ENCODE results near the gene PPFIA1. TPM values are rescaled to one million over a fixed set of nuclear protein-coding genes. Genes with fewer than 3 reads are reported as not detected.

Gene PPFIA1
- total RNA-seq, 1 experiment from 2014 or later: 63.4 TPM

- no peak overlapping the region for H2AFZ ChIP-seq (ENCODE audit: low read length)
- H3K56ac ChIP-seq (ENCODE audit: insufficient read length, low read depth, low read length): no peak overlapping the region
- H4K20me1 ChIP-seq (ENCODE audit: control insufficient read depth, insufficient read depth, insufficient read length): peaks cover 7% of the 10 kb centered on the region
- H3K27me3 ChIP-seq (ENCODE audit: insufficient read depth, low read length): no peaks in the 10 kb centered on the region
- H3K27ac ChIP-seq (ENCODE audit: insufficient read length, low read depth, low read length): no peak overlapping the region
- peaks cover 24 to 56% (median 42%) of the 10 kb centered on the region in 3 experiments; a peak in 6 of 7 replicates for H3K36me3 Mint-ChIP-seq (ENCODE audit: insufficient read depth in 1 of 3, low read depth in 3 of 3)
- peak overlapping the region in 2 of 3 experiments; percentile 17 to 56; a peak in 2 of 7 replicates for H3K27ac Mint-ChIP-seq
- no peaks in the 10 kb centered on the region for H3K23me2 ChIP-seq (ENCODE audit: insufficient read length, low read depth, low read length, poor library complexity, severe bottlenecking)
- no peak overlapping the region for H3K23ac ChIP-seq (ENCODE audit: insufficient read length, low read depth, low read length)
- no peak overlapping the region; the same call in 1 of the 2 replicates for H3K14ac ChIP-seq (ENCODE audit: insufficient read depth, low read length)
- no peak overlapping the region for H3K4me3 Mint-ChIP-seq
- H2BK120ac ChIP-seq (ENCODE audit: low read depth, low read length, poor library complexity, severe bottlenecking): no peak overlapping the region
- no peaks in the 10 kb centered on the region for H3K27me3 Mint-ChIP-seq (ENCODE audit: low read depth)
- peaks cover 4% of the 10 kb centered on the region; the same call in 1 of the 2 replicates for H3K4me1 ChIP-seq (ENCODE audit: insufficient read depth, low read length)
- no peaks in the 10 kb centered on the region for H3K9me3 ChIP-seq (ENCODE audit: control insufficient read depth, low read depth, low read length)
- WGBS (ENCODE audit: extremely low coverage, insufficient read length, low lambda C conversion rate): no CpG with 5 or more reads among the region's 11 CpGs
- no peak overlapping the region for H3K18ac ChIP-seq (ENCODE audit: insufficient read length, low read depth, low read length)
- no peak overlapping the region for H2BK15ac ChIP-seq (ENCODE audit: low read depth, low read length)
- H4K5ac ChIP-seq (ENCODE audit: insufficient read length, low read depth, low read length): no peak overlapping the region
- H3K79me2 ChIP-seq (ENCODE audit: insufficient read depth, low read length): peaks cover 15% of the 10 kb centered on the region; the same call in 1 of the 2 replicates
- no peak overlapping the region for H2BK5ac ChIP-seq (ENCODE audit: insufficient read length, low read length)
- no peak overlapping the region for H2AK5ac ChIP-seq (ENCODE audit: insufficient read length, low read length)
- DNase-seq: no peak
- no peak overlapping the region for H3K4me2 ChIP-seq (ENCODE audit: insufficient read depth, insufficient read length, low read length)
- H4K8ac ChIP-seq (replicated peaks; ENCODE audit: insufficient read length, low read depth, low read length): no peak overlapping the region
- no peak overlapping the region for H2BK12ac ChIP-seq (ENCODE audit: insufficient read length, low read depth, low read length)
- peaks cover 0 to 4% of the 10 kb centered on the region in 2 experiments; a peak in 2 of 5 replicates for H3K9me3 Mint-ChIP-seq
- H3K4me1 Mint-ChIP-seq: peaks cover 5 to 22% of the 10 kb centered on the region in 2 experiments; a peak in 3 of 4 replicates
- no peak overlapping the region for H3T11ph ChIP-seq (ENCODE audit: low read length)
- no peak overlapping the region for H3K4ac ChIP-seq (ENCODE audit: low read depth, low read length)
- H2BK20ac ChIP-seq (ENCODE audit: low read depth, low read length, poor library complexity, severe bottlenecking): no peak overlapping the region
- no peak overlapping the region for H3K9ac ChIP-seq (ENCODE audit: extremely low read depth, insufficient read length, low read length)
- H4K91ac ChIP-seq (ENCODE audit: insufficient read length, low read depth, low read length): no peak overlapping the region
- no peak for TF ChIP-seq CTCF (conservative IDR thresholded peaks at IDR 0.05)
- peaks cover 9% of the 10 kb centered on the region for H3K79me1 ChIP-seq (ENCODE audit: insufficient read depth, low read depth, low read length, poor library complexity, severe bottlenecking)
These were observed 29.1 kb downstream of the PPFIA1 start for GRCh38 chr11:70299636-70300035.

Measured in H9 (cell line).